Measurements from ENCODE around the gene PHF2. TPM values are rescaled to one million over a fixed set of nuclear protein-coding genes. Genes with fewer than 3 reads are reported as not detected.

The PHF2 gene
- total and polyA plus RNA-seq, 9 of the 15 experiments (the other 6 are each of a cell fraction or from before 2014, with no cell fraction given), result 0.37 to 14.4 (median 8.1) TPM

- ChIA-PET CTCF (ENCODE audit: low intra/inter-chr PET ratio) (no interaction called here), POLR2A (no interaction called here)
- H3K36me3 ChIP-seq (ENCODE audit: control insufficient read depth, insufficient read depth, low read length), result no peaks in the 10 kb centered on the region
- H3K4me2 ChIP-seq (ENCODE audit: insufficient read depth, low read length), result no peak overlapping the region
- intact Hi-C loops (cut with micrococcal nuclease), result no loop called here
- no peak overlapping the region for H3K27ac ChIP-seq (ENCODE audit: extremely low read depth, low read depth, low read length)
- no peaks in the 10 kb centered on the region for H3K79me2 ChIP-seq (ENCODE audit: control insufficient read depth, insufficient read depth, low read length)
- H2AFZ ChIP-seq (ENCODE audit: low read depth, low read length), result no peak overlapping the region
- no peaks in the 10 kb centered on the region for H3K9me1 ChIP-seq (ENCODE audit: control insufficient read depth, insufficient read depth, low read length)
- peaks cover 0 to 13% of the 10 kb centered on the region in 2 experiments; a peak in 2 of 5 replicates for H3K27me3 ChIP-seq (ENCODE audit: control insufficient read depth in 2 of 2, insufficient read depth in 2 of 2, low read length in 2 of 2)
- TF ChIP-seq GABPA (tag; conservative IDR thresholded peaks at IDR 0.05; ENCODE audit: low read depth), result no peak
- no peak for TF ChIP-seq HDAC1 (IDR thresholded peaks at IDR 0.05)
- TF ChIP-seq ZNF668 (CRISPR knock-in tag; IDR thresholded peaks at IDR 0.05), result no peak
- no peak for TF ChIP-seq SIN3A (IDR thresholded peaks at IDR 0.05; ENCODE audit: borderline replicate concordance in 2 of 2, control insufficient read depth in 1 of 2, low read depth in 2 of 2, low read length in 2 of 2)
- no peak for TF ChIP-seq CBX1 (IDR thresholded peaks at IDR 0.05; ENCODE audit: low read depth)
- no peak for TF ChIP-seq TEAD2 (tag; IDR thresholded peaks at IDR 0.05)
- TF ChIP-seq ETS1 (conservative IDR thresholded peaks at IDR 0.05; ENCODE audit: control insufficient read depth, low read depth, low read length), result no peak
- TF ChIP-seq GATAD2A (IDR thresholded peaks at IDR 0.05), result no peak
- TF ChIP-seq BRD4 (IDR thresholded peaks at IDR 0.05), result no peak
- no peak for TF ChIP-seq GTF2A2 (tag; IDR thresholded peaks at IDR 0.05)
- TF ChIP-seq ZNF764 (CRISPR knock-in tag; IDR thresholded peaks at IDR 0.05; ENCODE audit: low read depth), result no peak
- no peak for TF ChIP-seq HLTF (IDR thresholded peaks at IDR 0.05)
- TF ChIP-seq NEUROD1 (IDR thresholded peaks at IDR 0.05; ENCODE audit: borderline replicate concordance, low read depth, low read length, partially characterized antibody), result no peak
- TF ChIP-seq DMBX1 (CRISPR knock-in tag; IDR thresholded peaks at IDR 0.05; ENCODE audit: borderline replicate concordance), result no peak
- no peak for TF ChIP-seq ZNF12 (CRISPR knock-in tag; IDR thresholded peaks at IDR 0.05)
- TF ChIP-seq MAZ (CRISPR knock-in tag; conservative IDR thresholded peaks at IDR 0.05 in 1 of 2, IDR thresholded peaks at IDR 0.05 in 1 of 2), result no peak
- no peak for TF ChIP-seq ZBED1 (IDR thresholded peaks at IDR 0.05)
- no peak for TF ChIP-seq ERF (CRISPR knock-in tag; IDR thresholded peaks at IDR 0.05)
- TF ChIP-seq TEAD4 (IDR thresholded peaks at IDR 0.05; ENCODE audit: low read length), result no peak
- no peak for TF ChIP-seq TEAD4 (CRISPR knock-in tag; IDR thresholded peaks at IDR 0.05; ENCODE audit: borderline replicate concordance)
- DNase-seq (ENCODE audit: extremely low read depth in 1 of 4, low spot score in 3 of 4) (no peak), FAIRE-seq (no peak), ATAC-seq (no peak)
- no TSS peak for BruUV-seq (replicated peaks)
- WGBS (ENCODE audit: insufficient coverage, low coverage, missing lambda C conversion rate), result 3% methylated on average over 9 of the region's 9 CpGs
- H3K4me1 ChIP-seq (replicated peaks in 1 of 2; ENCODE audit: control insufficient read depth in 2 of 2, insufficient read depth in 2 of 2, low read length in 2 of 2), result no peaks in the 10 kb centered on the region
- no peaks in the 10 kb centered on the region for H4K20me1 ChIP-seq (replicated peaks; ENCODE audit: control insufficient read depth, insufficient read depth, low read length)
- no peak overlapping the region for H3K4me3 ChIP-seq
- in situ Hi-C loops (cut with MboI), result no loop called here
- no peak overlapping the region for H3K9ac ChIP-seq (ENCODE audit: insufficient read depth in 1 of 2, low read depth in 2 of 2, low read length in 2 of 2)
- H3K9me3 ChIP-seq (replicated peaks; ENCODE audit: control insufficient read depth, insufficient read depth, low read depth, low read length), result no peaks in the 10 kb centered on the region
These were observed 136.5 kb downstream of the PHF2 start for GRCh38 chr9:93712896-93713295.
